H9 (cell line): Measurements from ENCODE around the gene MAPK12. TPM values are rescaled to one million over a fixed set of nuclear protein-coding genes. Genes with fewer than 3 reads are reported as not detected.

Source experiments
- DNase-seq: peaks from one replicate; pipeline ENCODE4 v3.0.0-alpha.2; 2017
- H2AFZ ChIP-seq: one replicate; pipeline ENCODE4 v1.6.1; 2013; ENCODE audit warnings: mild to moderate bottlenecking, low read length, control low read depth, moderate library complexity
- H2AK5ac ChIP-seq: 2 replicates; pipeline ENCODE4 v1.6.1; 2013; ENCODE audit warnings: low read length, control low read depth, mixed read lengths; ENCODE audit not compliant: insufficient read length
- H2BK120ac ChIP-seq: one replicate; pipeline ENCODE4 v1.6.1; 2013; ENCODE audit warnings: low read depth, mild to moderate bottlenecking, low read length, control low read depth, inconsistent platforms; ENCODE audit not compliant: poor library complexity, severe bottlenecking
- H2BK12ac ChIP-seq: 2 replicates; pipeline ENCODE4 v1.6.1; 2013; ENCODE audit warnings: low read length, control low read depth, mixed read lengths, low read depth; ENCODE audit not compliant: insufficient read length
- H2BK15ac ChIP-seq: 2 replicates; pipeline ENCODE4 v1.6.1; 2013; ENCODE audit warnings: low read depth, low read length, control low read depth
- H2BK20ac ChIP-seq: one replicate; pipeline ENCODE4 v1.6.1; 2013; ENCODE audit warnings: low read depth, mild to moderate bottlenecking, low read length, control low read depth, inconsistent platforms; ENCODE audit not compliant: poor library complexity, severe bottlenecking
- H2BK5ac ChIP-seq: 2 replicates; pipeline ENCODE4 v1.6.1; 2013; ENCODE audit warnings: low read length, control low read depth, mixed read lengths; ENCODE audit not compliant: insufficient read length
- H3K14ac ChIP-seq: 2 replicates; pipeline ENCODE4 v1.6.1; 2013; ENCODE audit warnings: low read length, control low read depth; ENCODE audit not compliant: insufficient read depth
- H3K18ac ChIP-seq: 2 replicates; pipeline ENCODE4 v1.6.1; 2013; ENCODE audit warnings: low read depth, mild to moderate bottlenecking, mixed read lengths, low read length, control low read depth; ENCODE audit not compliant: insufficient read length
- H3K23ac ChIP-seq: 2 replicates; pipeline ENCODE4 v1.6.1; 2013; ENCODE audit warnings: low read length, control low read depth, mixed read lengths, low read depth; ENCODE audit not compliant: insufficient read length
- H3K23me2 ChIP-seq: 2 replicates; pipeline ENCODE4 v1.6.1; 2013; ENCODE audit warnings: low read depth, mild to moderate bottlenecking, mixed read lengths, low read length, control low read depth; ENCODE audit not compliant: insufficient read length, poor library complexity, severe bottlenecking
- H3K27ac ChIP-seq: 2 replicates; pipeline ENCODE4 v1.5.1; 2013; ENCODE audit warnings: low read length, control low read depth, mixed read lengths, low read depth; ENCODE audit not compliant: insufficient read length
- H3K27me3 ChIP-seq: 2 replicates; pipeline ENCODE4 v1.6.1; 2013; ENCODE audit warnings: low read length, control low read depth, inconsistent platforms; ENCODE audit not compliant: insufficient read depth
- H3K4ac ChIP-seq: 2 replicates; pipeline ENCODE4 v1.6.1; 2013; ENCODE audit warnings: low read depth, mild to moderate bottlenecking, control low read depth, inconsistent platforms, low read length, moderate library complexity
- H3K4me1 ChIP-seq: 2 replicates; pipeline ENCODE4 v1.6.1; 2013; ENCODE audit warnings: low read length, control low read depth, inconsistent platforms; ENCODE audit not compliant: insufficient read depth
- H3K4me2 ChIP-seq: 2 replicates; pipeline ENCODE4 v1.6.1; 2013; ENCODE audit warnings: low read length, control low read depth, mixed read lengths; ENCODE audit not compliant: insufficient read length, insufficient read depth
- H3K56ac ChIP-seq: 2 replicates; pipeline ENCODE4 v1.6.1; 2013; ENCODE audit warnings: low read depth, mild to moderate bottlenecking, mixed read lengths, low read length, control low read depth; ENCODE audit not compliant: insufficient read length
- H3K79me1 ChIP-seq: 2 replicates; pipeline ENCODE4 v1.6.1; 2013; ENCODE audit warnings: low read depth, mild to moderate bottlenecking, moderate library complexity, low read length, control low read depth, inconsistent platforms; ENCODE audit not compliant: insufficient read depth, poor library complexity, severe bottlenecking
- H3K79me2 ChIP-seq: 2 replicates; pipeline ENCODE4 v1.6.1; 2013; ENCODE audit warnings: low read length, control low read depth, inconsistent platforms; ENCODE audit not compliant: insufficient read depth
- H3K9ac ChIP-seq: 2 replicates; pipeline ENCODE4 v1.6.1; 2013; ENCODE audit warnings: low read length, control low read depth, mixed read lengths; ENCODE audit not compliant: insufficient read length; ENCODE audit errors: extremely low read depth
- H3K9me3 ChIP-seq: one replicate; pipeline ENCODE4 v1.6.1; 2013; ENCODE audit warnings: low read depth, low read length, inconsistent platforms; ENCODE audit not compliant: control insufficient read depth
- H3T11ph ChIP-seq: one replicate; pipeline ENCODE4 v1.6.1; 2013; ENCODE audit warnings: mild to moderate bottlenecking, low read length, control low read depth, inconsistent platforms
- H4K20me1 ChIP-seq: one replicate; pipeline ENCODE4 v1.6.1; 2013; ENCODE audit not compliant: control insufficient read depth, insufficient read length, insufficient read depth
- H4K5ac ChIP-seq: 2 replicates; pipeline ENCODE4 v1.6.1; 2013; ENCODE audit warnings: low read depth, mild to moderate bottlenecking, mixed read lengths, low read length, control low read depth; ENCODE audit not compliant: insufficient read length
- H4K8ac ChIP-seq: replicated peaks from 2 replicates; pipeline ENCODE4 v1.6.1; 2013; ENCODE audit warnings: low read length, control low read depth, mixed read lengths, low read depth; ENCODE audit not compliant: insufficient read length
- H4K91ac ChIP-seq: 2 replicates; pipeline ENCODE4 v1.6.1; 2013; ENCODE audit warnings: low read depth, mild to moderate bottlenecking, moderate library complexity, mixed read lengths, low read length, control low read depth; ENCODE audit not compliant: insufficient read length
- H3K27ac Mint-ChIP-seq, 3 experiments: 2 replicates in 2 of 3; 3 replicates in 1 of 3; pipeline ENCODE4 v1.8.0; 2020 to 2021; ENCODE audit warnings: mixed read lengths in 3 of 3, mild to moderate bottlenecking in 1 of 3, moderate library complexity in 1 of 3
- H3K27me3 Mint-ChIP-seq: 2 replicates; pipeline ENCODE4 v1.8.0; 2021; ENCODE audit warnings: low read depth, mild to moderate bottlenecking, moderate library complexity, mixed read lengths
- H3K36me3 Mint-ChIP-seq, 3 experiments: 2 replicates in 2 of 3; 3 replicates in 1 of 3; pipeline ENCODE4 v1.8.0; 2020 to 2021; ENCODE audit warnings: low read depth in 3 of 3, mixed read lengths in 3 of 3; ENCODE audit not compliant: insufficient read depth in 1 of 3
- H3K4me1 Mint-ChIP-seq, 2 experiments: 2 replicates each; pipeline ENCODE4 v1.8.0; 2020; ENCODE audit warnings: mixed read lengths in 2 of 2
- H3K4me3 Mint-ChIP-seq, 2 experiments: 2 replicates in 1 of 2; 3 replicates in 1 of 2; pipeline ENCODE4 v1.8.0; 2020 to 2021; ENCODE audit warnings: mild to moderate bottlenecking in 2 of 2, mixed read lengths in 2 of 2, moderate library complexity in 1 of 2
- H3K9me3 Mint-ChIP-seq, 2 experiments: 2 replicates in 1 of 2; 3 replicates in 1 of 2; pipeline ENCODE4 v1.8.0; 2020; ENCODE audit warnings: mild to moderate bottlenecking in 2 of 2, mixed read lengths in 2 of 2, moderate library complexity in 1 of 2
- WGBS: extraction: QIAGEN DNeasy Blood & Tissue Kit; methylation state at CpG from one replicate; pipeline ENCODE4 v1.1.7; 2013; ENCODE audit warnings: missing lambda C conversion rate, low lambda C conversion rate, mixed read lengths; ENCODE audit not compliant: insufficient read length; ENCODE audit errors: extremely low coverage; 5-methylcytosine and 5-hydroxymethylcytosine counted together
- total RNA-seq: library from RNA; stranded (reverse); gene quantifications from 2 replicates; pipeline ENCODE4 v1.2.1, GENCODE V29; 2021
- TF ChIP-seq, protein P1 (sequence below): fragments of 200-600 bp; sonication (generic); conservative IDR thresholded peaks from 3 replicates; pipeline ENCODE4 v1.8.0; 2021; ENCODE audit warnings: antibody characterized with exemption, mild to moderate bottlenecking

MAPK12 gene
- total RNA-seq, 1 experiment from 2014 or later, result 31.3 TPM

DNA sequence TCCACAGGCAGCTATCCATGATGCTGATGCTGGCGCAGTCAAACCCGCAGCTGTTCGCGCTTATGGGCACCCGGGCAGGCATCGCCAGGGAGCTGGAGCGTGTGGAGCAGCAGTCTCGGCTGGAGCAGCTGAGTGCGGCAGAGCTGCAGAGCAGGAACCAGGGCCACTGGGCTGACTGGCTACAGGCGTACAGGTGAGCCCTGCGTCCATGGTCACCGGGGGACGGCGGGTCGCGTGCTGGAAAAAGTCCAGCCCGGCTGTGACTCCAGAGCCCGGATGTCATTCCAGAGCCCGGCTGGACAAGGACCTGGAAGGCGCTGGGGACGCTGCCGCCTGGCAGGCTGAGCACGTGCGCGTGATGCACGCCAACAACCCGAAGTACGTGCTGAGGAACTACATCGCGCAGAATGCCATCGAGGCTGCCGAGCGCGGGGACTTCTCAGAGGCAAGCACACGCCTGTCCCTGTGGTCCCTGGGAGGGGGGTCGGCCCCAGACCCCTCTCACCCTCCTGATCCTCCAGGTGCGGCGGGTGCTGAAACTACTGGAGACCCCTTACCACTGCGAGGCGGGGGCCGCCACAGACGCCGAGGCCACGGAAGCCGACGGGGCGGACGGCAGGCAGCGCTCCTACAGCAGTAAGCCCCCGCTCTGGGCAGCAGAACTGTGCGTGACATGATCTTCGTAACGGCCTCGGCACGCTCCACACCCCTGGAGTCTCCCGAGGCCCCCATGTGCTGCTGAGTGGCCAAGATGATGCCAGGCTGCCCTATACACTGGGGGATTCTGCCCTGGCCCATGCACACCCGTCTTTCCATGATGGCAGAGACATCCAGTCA is 44.6 kb downstream of the MAPK12 start:
- Histone ChIP-seq H3K79me2 (peaks cover 3% of the 10 kb centered on the region; the same call in 1 of the 2 replicates), H3K18ac (no peak overlapping the region), H3T11ph (no peak overlapping the region), H3K9ac (no peak overlapping the region), H3K14ac (no peak overlapping the region), H2BK20ac (no peak overlapping the region), H3K4me1 (no peaks in the 10 kb centered on the region), H2AFZ (no peak overlapping the region), H3K56ac (no peak overlapping the region), H4K5ac (no peak overlapping the region), H2BK15ac (no peak overlapping the region), H4K91ac (no peak overlapping the region), H3K23ac (no peak overlapping the region), H2BK5ac (no peak overlapping the region), H3K4ac (no peak overlapping the region), H2BK120ac (no peak overlapping the region), H3K4me2 (no peak overlapping the region), H3K9me3 (no peaks in the 10 kb centered on the region), H2BK12ac (no peak overlapping the region), H3K27me3 (no peaks in the 10 kb centered on the region), H2AK5ac (no peak overlapping the region), H4K20me1 (peaks cover 3% of the 10 kb centered on the region), H4K8ac (no peak overlapping the region), H3K27ac (no peak overlapping the region), H3K79me1 (no peaks in the 10 kb centered on the region), H3K23me2 (no peaks in the 10 kb centered on the region)
- Mint-ChIP-seq H3K36me3 (peaks cover 30 to 81% (median 74%) of the 10 kb centered on the region in 3 experiments), H3K27me3 (no peaks in the 10 kb centered on the region), H3K4me1 (peaks cover 5 to 9% of the 10 kb centered on the region in 2 experiments), H3K9me3 (peaks cover 0 to 8% of the 10 kb centered on the region in 2 experiments; a peak in 1 of 5 replicates), H3K27ac (peak overlapping the region in 1 of 3 experiments; percentile 23; a peak in 1 of 7 replicates), H3K4me3 (no peak overlapping the region)
- no peak for DNase-seq
- TF ChIP-seq, protein P1, sequence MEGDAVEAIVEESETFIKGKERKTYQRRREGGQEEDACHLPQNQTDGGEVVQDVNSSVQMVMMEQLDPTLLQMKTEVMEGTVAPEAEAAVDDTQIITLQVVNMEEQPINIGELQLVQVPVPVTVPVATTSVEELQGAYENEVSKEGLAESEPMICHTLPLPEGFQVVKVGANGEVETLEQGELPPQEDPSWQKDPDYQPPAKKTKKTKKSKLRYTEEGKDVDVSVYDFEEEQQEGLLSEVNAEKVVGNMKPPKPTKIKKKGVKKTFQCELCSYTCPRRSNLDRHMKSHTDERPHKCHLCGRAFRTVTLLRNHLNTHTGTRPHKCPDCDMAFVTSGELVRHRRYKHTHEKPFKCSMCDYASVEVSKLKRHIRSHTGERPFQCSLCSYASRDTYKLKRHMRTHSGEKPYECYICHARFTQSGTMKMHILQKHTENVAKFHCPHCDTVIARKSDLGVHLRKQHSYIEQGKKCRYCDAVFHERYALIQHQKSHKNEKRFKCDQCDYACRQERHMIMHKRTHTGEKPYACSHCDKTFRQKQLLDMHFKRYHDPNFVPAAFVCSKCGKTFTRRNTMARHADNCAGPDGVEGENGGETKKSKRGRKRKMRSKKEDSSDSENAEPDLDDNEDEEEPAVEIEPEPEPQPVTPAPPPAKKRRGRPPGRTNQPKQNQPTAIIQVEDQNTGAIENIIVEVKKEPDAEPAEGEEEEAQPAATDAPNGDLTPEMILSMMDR, result no peak
- WGBS, result no CpG with 5 or more reads among the region's 57 CpGs
